ENCODE results near the gene CEP250.
"Not testable (repeated sequence)": the region's sequence is repeated elsewhere in the genome, so short reads cannot be mapped to it uniquely, and the experiment has no call there.

The CEP250 gene

GRCh38 chr20:35454881-35455609 lies at the start of gene CEP250:
Gene CEP250, plus strand, starts transcription at chr20:35455598. Its CDS starts 6,770 bp downstream, at chr20:35462368.
- peak in 55 of 56 donors; percentile 73 to 96 (median 88) for DNase-seq

GRCh38 chr20:35405775-35406174 lies 49.6 kb upstream of the CEP250 start:
- DNase-seq: no peak

- no peak for DNase-seq
Observed at GRCh38 chr20:35408270-35408669, 47.1 kb upstream of the CEP250 start.

- DNase-seq: no peak
Observed at GRCh38 chr20:35409542-35409941, 45.9 kb upstream of the CEP250 start.

GRCh38 chr20:35410613-35411012 lies 44.8 kb upstream of the CEP250 start:
- DNase-seq: no peak

- no peak for DNase-seq
Observed at GRCh38 chr20:35421322-35421721, 34.1 kb upstream of the CEP250 start.

- no peak for DNase-seq
Observed at GRCh38 chr20:35431621-35432429, 23.6 kb upstream of the CEP250 start.

- no peak for DNase-seq
Observed at GRCh38 chr20:35432430-35432735, 23.0 kb upstream of the CEP250 start.

GRCh38 chr20:35433337-35433736 lies 22.1 kb upstream of the CEP250 start:
- no peak for DNase-seq

- DNase-seq: no peak
Observed at GRCh38 chr20:35434085-35435005, 21.1 kb upstream of the CEP250 start.

- no peak for DNase-seq
Observed at GRCh38 chr20:35436177-35436573, 19.2 kb upstream of the CEP250 start.

GRCh38 chr20:35437599-35437998 lies 17.8 kb upstream of the CEP250 start:
- no peak for DNase-seq

- no peak for DNase-seq
Observed at GRCh38 chr20:35443003-35443402, 12.4 kb upstream of the CEP250 start.

- DNase-seq: no peak
Observed at GRCh38 chr20:35444226-35444625, 11.2 kb upstream of the CEP250 start.

GRCh38 chr20:35446356-35447078 lies 8.9 kb upstream of the CEP250 start:
- no peak for DNase-seq

- DNase-seq: peak in 50 of 56 donors; percentile 9 to 90 (median 52)
Observed at GRCh38 chr20:35447082-35447789, 8.2 kb upstream of the CEP250 start.

GRCh38 chr20:35448788-35449373 lies 6.5 kb upstream of the CEP250 start:
- DNase-seq: no peak

GRCh38 chr20:35449855-35450254 lies 5.5 kb upstream of the CEP250 start:
- not testable (repeated sequence) for DNase-seq

GRCh38 chr20:35451295-35451694 lies 4.1 kb upstream of the CEP250 start:
- no peak for DNase-seq

GRCh38 chr20:35453647-35454046 lies 1.8 kb upstream of the CEP250 start:
- no peak for DNase-seq
